K562 (cell line): ENCODE data around the gene CMIP. TPM values are rescaled to one million over a fixed set of nuclear protein-coding genes. Genes with fewer than 3 reads are reported as not detected.

Experiments used
- CREM ChIP-seq: IDR thresholded peaks from 2 replicates; pipeline ENCODE4 v1.6.1; 2014; ENCODE audit warnings: antibody characterized with exemption, low read depth
- HSF4 ChIP-seq: fragments of 250-450 bp; sonication (Bioruptor Pico); IDR thresholded peaks from 2 replicates; pipeline ENCODE4 v2.1.2; 2022; ENCODE audit warnings: mild to moderate bottlenecking, moderate library complexity, borderline replicate concordance
- MLLT1 ChIP-seq, 2 experiments: fragments of 450-650 bp; IDR thresholded peaks; 2 replicates each; pipeline ENCODE4 v1.6.1; 2016
- POLR2G ChIP-seq: fragments of 200-400 bp; formaldehyde crosslinking; IDR thresholded peaks from 2 replicates; pipeline ENCODE4 v1.6.1; 2017; ENCODE audit warnings: low read depth, mild to moderate bottlenecking, antibody characterized with exemption, low read length, moderate library complexity
- POLR3A ChIP-seq: IDR thresholded peaks from 2 replicates; pipeline ENCODE4 v1.6.1; 2011; ENCODE audit warnings: borderline replicate concordance, mild to moderate bottlenecking, moderate library complexity; ENCODE audit not compliant: insufficient read length, insufficient read depth; ENCODE audit errors: extremely low read depth
- PTBP1 ChIP-seq: fragments of 200-400 bp; formaldehyde crosslinking; IDR thresholded peaks from 2 replicates; pipeline ENCODE4 v1.6.1; 2017; ENCODE audit warnings: low read depth, low read length
- PTRF ChIP-seq: fragments of 450-650 bp; IDR thresholded peaks from 2 replicates; pipeline ENCODE4 v1.6.1; 2016; ENCODE audit warnings: mild to moderate bottlenecking, missing genetic modification characterization, missing compliant biosample characterization
- SMARCB1 ChIP-seq: IDR thresholded peaks from 2 replicates; pipeline ENCODE4 v1.6.1; 2011; ENCODE audit warnings: improper control_type of control experiment, low read depth; ENCODE audit not compliant: insufficient read length
- ZNF212 ChIP-seq: fragments of 450-650 bp; formaldehyde crosslinking; IDR thresholded peaks from 2 replicates; pipeline ENCODE4 v1.4.0; 2020; ENCODE audit warnings: mild to moderate bottlenecking
- ZNF217 ChIP-seq: sonication (generic); formaldehyde crosslinking; IDR thresholded peaks from 2 replicates; pipeline ENCODE4 v1.8.0; 2022; ENCODE audit warnings: mild to moderate bottlenecking, missing genetic modification reagents
- ZNF23 ChIP-seq: fragments of 250-450 bp; sonication (Bioruptor Pico); IDR thresholded peaks from 2 replicates; pipeline ENCODE4 v1.4.0; 2020; ENCODE audit warnings: mild to moderate bottlenecking
- ZNF384 ChIP-seq: IDR thresholded peaks from 2 replicates; pipeline ENCODE4 v1.6.1; 2012; ENCODE audit warnings: low read depth, low read length, improper control_type of control experiment
- polyA plus RNA-seq, 8 experiments: library from polyadenylated mRNA; depleted of rRNA in 4 of 8; stranded (reverse) in 5 of 8; unstranded in 3 of 8; fragments of >200 nt; fragmentation: Nextera tagmentation in 2 of 8; fragmentation: Illumina TruSeq in 1 of 8; extraction: Ambion mirVana in 2 of 8; extraction: Trizol in 1 of 8; gene quantifications; 2 replicates each; pipeline versions ENCODE4 v1.2.1 to v1.2.3, GENCODE V29; 2011 to 2014; ENCODE audit warnings: inconsistent platforms in 1 of 8, missing spikeins in 1 of 8
- total RNA-seq, 7 experiments: library from RNA; depleted of rRNA in 6 of 7; stranded (reverse); fragments of >200 nt in 6 of 7; fragmentation: Illumina TruSeq in 2 of 7; extraction: Trizol in 2 of 7; gene quantifications; 2 replicates each; pipeline versions ENCODE4 v1.2.1 to v1.2.3, GENCODE V29; 2011 to 2021; ENCODE audit warnings: low replicate concordance in 1 of 7

Gene CMIP
- total and polyA plus RNA-seq, 9 of the 15 experiments (the other 6 are each of a cell fraction or from before 2014, with no cell fraction given) = 0.94 to 82.5 (median 10.3) TPM

GRCh38 chr16:81708266-81709015 lies 263.8 kb downstream of the CMIP start (continued):
- TF ChIP-seq MLLT1 (IDR thresholded peaks at IDR 0.05) (no peak), ZNF212 (CRISPR knock-in tag) (no peak), ZNF217 (CRISPR knock-in tag) (no peak), POLR3A (no peak), ZNF23 (CRISPR knock-in tag) (no peak), POLR2G (peak; percentile 9; the same call in 1 of the 2 replicates), PTBP1 (peak; percentile 82; the same call in 1 of the 2 replicates), SMARCB1 (no peak), PTRF (tag) (no peak), ZNF384 (no peak), HSF4 (no peak), CREM (no peak)
